SK-N-SH (cell line): Measurements from ENCODE around the gene SLCO4A1. TPM values are rescaled to one million over a fixed set of nuclear protein-coding genes. Genes with fewer than 3 reads are reported as not detected.

Source experiments
- CTCF ChIA-PET: fragments of 300-600, 350-600 bp; formaldehyde crosslinking; extraction: SDS; loops from one replicate; lab custom pipeline; 2021; lab: Yijun Ruan, JAX
- POLR2A ChIA-PET: fragments of 350-600 bp; sonication (Branson Sonifier 250); formaldehyde crosslinking; extraction: SDS; loops from one replicate; lab custom pipeline; 2020; ENCODE audit warnings: antibody characterized with exemption, inconsistent platforms; lab: Yijun Ruan, JAX
- DNase-seq: peaks from one replicate; pipeline ENCODE4 v3.0.0; 2012
- H2AFZ ChIP-seq: fragments of 200-600 bp; sonication (generic); 2 replicates; pipeline ENCODE4 v1.8.1; 2016; ENCODE audit warnings: antibody characterized with exemption, mild to moderate bottlenecking, low read depth
- H3F3A ChIP-seq: fragments of 200-600 bp; sonication (generic); replicated peaks from 2 replicates; pipeline ENCODE3; 2016; ENCODE audit warnings: antibody characterized with exemption, mild to moderate bottlenecking; ENCODE audit not compliant: insufficient read depth
- H3K27ac ChIP-seq, 2 experiments: fragments of 200-500 bp in 1 of 2; fragments of 200-600 bp in 1 of 2; sonication (Bioruptor generic) in 1 of 2; sonication (generic), shearing (Covaris generic) in 1 of 2; 2 replicates each; pipeline versions ENCODE4 v1.5.1 to v1.6.1; 2014 to 2016; ENCODE audit warnings: low read depth in 2 of 2, inconsistent platforms in 1 of 2, low read length in 1 of 2, mild to moderate bottlenecking in 1 of 2, mixed read lengths in 1 of 2
- H3K27me3 ChIP-seq: fragments of 200-600 bp; sonication (generic), shearing (Covaris generic); 2 replicates; pipeline ENCODE4 v1.6.1; 2016; ENCODE audit warnings: mixed run types; ENCODE audit not compliant: insufficient read depth
- H3K36me3 ChIP-seq, 2 experiments: fragments of 200-500 bp in 1 of 2; fragments of 200-600 bp in 1 of 2; sonication (Bioruptor generic) in 1 of 2; sonication (generic) in 1 of 2; replicated peaks in 1 of 2; 2 replicates each; pipeline versions ENCODE3 to v1.5.1; 2014 to 2016; ENCODE audit warnings: low read length in 1 of 2, mild to moderate bottlenecking in 1 of 2; ENCODE audit not compliant: insufficient read depth in 2 of 2, control insufficient read depth in 1 of 2
- H3K4me1 ChIP-seq, 2 experiments: fragments of 200-500 bp in 1 of 2; fragments of 200-600 bp in 1 of 2; sonication (Bioruptor generic) in 1 of 2; sonication (generic), shearing (Covaris generic) in 1 of 2; 2 replicates each; pipeline versions ENCODE4 v1.5.1 to v1.6.1; 2014 to 2016; ENCODE audit warnings: low read depth in 1 of 2, low read length in 1 of 2, mixed run types in 1 of 2; ENCODE audit not compliant: insufficient read depth in 2 of 2, control insufficient read depth in 1 of 2
- H3K4me2 ChIP-seq: fragments of 200-600 bp; sonication (generic), shearing (Covaris generic); 2 replicates; pipeline ENCODE4 v1.6.1; 2017; ENCODE audit warnings: mixed run types
- H3K4me3 ChIP-seq, 2 experiments: fragments of 200-500 bp in 1 of 2; fragments of 200-600 bp in 1 of 2; sonication (Bioruptor generic) in 1 of 2; sonication (generic), shearing (Covaris generic) in 1 of 2; 2 replicates each; pipeline versions ENCODE4 v1.5.1 to v1.8.1; 2014 to 2016; ENCODE audit warnings: low read depth in 2 of 2, inconsistent platforms in 1 of 2, low read length in 1 of 2, mild to moderate bottlenecking in 1 of 2, mixed read lengths in 1 of 2, moderate library complexity in 1 of 2
- H3K79me2 ChIP-seq: fragments of 200-600 bp; sonication (generic); 2 replicates; pipeline ENCODE4 v1.8.1; 2017; ENCODE audit warnings: mild to moderate bottlenecking; ENCODE audit not compliant: insufficient read depth
- H3K9ac ChIP-seq: fragments of 200-600 bp; sonication (generic); 2 replicates; pipeline ENCODE4 v1.6.1; 2017; ENCODE audit warnings: mixed run types
- H3K9me2 ChIP-seq: fragments of 200-600 bp; sonication (generic); 2 replicates; pipeline ENCODE4 v1.6.1; 2017; ENCODE audit warnings: mixed run types
- H3K9me3 ChIP-seq: fragments of 200-600 bp; sonication (generic); 2 replicates; pipeline ENCODE4 v1.6.1; 2017; ENCODE audit warnings: mixed run types, mild to moderate bottlenecking, moderate library complexity
- H4K20me1 ChIP-seq: fragments of 200-600 bp; sonication (generic); 2 replicates; pipeline ENCODE4 v1.6.1; 2017; ENCODE audit warnings: mild to moderate bottlenecking, mixed run types; ENCODE audit not compliant: insufficient read depth
- CHD2 ChIP-seq: fragments of 150-350 bp; IDR thresholded peaks from 2 replicates; pipeline ENCODE4 v1.6.1; 2018; ENCODE audit warnings: low read length; ENCODE audit not compliant: partially characterized antibody
- EP300 ChIP-seq, 2 experiments: IDR thresholded peaks; 2 replicates each; pipeline versions ENCODE4 v1.4.0 to v1.6.1; 2012; ENCODE audit warnings: borderline replicate concordance in 1 of 2, low read depth in 1 of 2, low read length in 1 of 2
- FOSL2 ChIP-seq: IDR thresholded peaks from 2 replicates; pipeline ENCODE4 v1.4.0; 2012; ENCODE audit warnings: low read depth, mild to moderate bottlenecking, moderate library complexity, borderline replicate concordance
- FOXJ3 ChIP-seq: sonication (generic); formaldehyde crosslinking; IDR thresholded peaks from 2 replicates; pipeline ENCODE4 v1.5.1; 2020; ENCODE audit warnings: mild to moderate bottlenecking, missing genetic modification reagents
- FOXM1 ChIP-seq: IDR thresholded peaks from 2 replicates; pipeline ENCODE4 v1.4.0; 2012; ENCODE audit warnings: low read depth, mild to moderate bottlenecking
- MAX ChIP-seq: IDR thresholded peaks from 2 replicates; pipeline ENCODE4 v1.4.0; 2012; ENCODE audit warnings: low read depth
- NFIC ChIP-seq: IDR thresholded peaks from 2 replicates; pipeline ENCODE4 v1.4.0; 2012; ENCODE audit warnings: borderline replicate concordance
- POLR2AphosphoS5 ChIP-seq: IDR thresholded peaks from 2 replicates; pipeline ENCODE4 v1.6.1; 2012; ENCODE audit warnings: low read depth, low read length
- RCOR1 ChIP-seq: fragments of 150-350 bp; IDR thresholded peaks from 2 replicates; pipeline ENCODE4 v1.6.1; 2017; ENCODE audit warnings: antibody characterized with exemption, low read length
- REST ChIP-seq: IDR thresholded peaks from 2 replicates; pipeline ENCODE4 v1.6.1; 2012; ENCODE audit warnings: mild to moderate bottlenecking, low read depth, low read length, moderate library complexity
- RFX5 ChIP-seq: IDR thresholded peaks from 2 replicates; pipeline ENCODE4 v1.6.1; 2012; ENCODE audit warnings: mild to moderate bottlenecking, improper control_type of control experiment, low read length
- SIN3A ChIP-seq: IDR thresholded peaks from 2 replicates; pipeline ENCODE4 v1.6.1; 2012; ENCODE audit warnings: low read depth, mild to moderate bottlenecking, low read length, moderate library complexity, borderline replicate concordance
- TCF12 ChIP-seq: IDR thresholded peaks from 2 replicates; pipeline ENCODE4 v1.4.0; 2012
- USF1 ChIP-seq: IDR thresholded peaks from 2 replicates; pipeline ENCODE4 v1.4.0; 2012; ENCODE audit warnings: low read depth, borderline replicate concordance
- ZBTB33 ChIP-seq: IDR thresholded peaks from 2 replicates; pipeline ENCODE4 v1.4.0; 2012; ENCODE audit warnings: low read depth, borderline replicate concordance
- WGBS: methylation state at CpG from one replicate; pipeline ENCODE4 v1.1.6; 2017; ENCODE audit warnings: low lambda C conversion rate; 5-methylcytosine and 5-hydroxymethylcytosine counted together
- polyA plus RNA-seq, 3 experiments: library from polyadenylated mRNA; depleted of rRNA; stranded (reverse); fragments of >200 nt; gene quantifications; 2 replicates each; pipeline ENCODE4 v1.2.3, GENCODE V29; 2012
- TF ChIP-seq, protein P1 (sequence below): IDR thresholded peaks from 2 replicates; pipeline ENCODE4; 2012

The SLCO4A1 gene
- polyA plus RNA-seq, 1 of the 3 experiments (the other 2 are of a cell fraction) = 0.33 TPM

GRCh38 chr20:62702895-62703852, 60.9 kb downstream of the SLCO4A1 start (continued):
- peak; percentile 73; the same call in 1 of the 2 replicates for TF ChIP-seq POLR2AphosphoS5
- TF ChIP-seq FOXM1 = no peak
- TF ChIP-seq NFIC = peak; percentile 80
- no peak for TF ChIP-seq ZBTB33
- TF ChIP-seq RCOR1 = no peak
- TF ChIP-seq SIN3A = peak; percentile 79; the same call in 1 of the 2 replicates
- no peak for TF ChIP-seq FOXJ3 (CRISPR knock-in tag)
- TF ChIP-seq CHD2 = no peak
- TF ChIP-seq, protein P1, sequence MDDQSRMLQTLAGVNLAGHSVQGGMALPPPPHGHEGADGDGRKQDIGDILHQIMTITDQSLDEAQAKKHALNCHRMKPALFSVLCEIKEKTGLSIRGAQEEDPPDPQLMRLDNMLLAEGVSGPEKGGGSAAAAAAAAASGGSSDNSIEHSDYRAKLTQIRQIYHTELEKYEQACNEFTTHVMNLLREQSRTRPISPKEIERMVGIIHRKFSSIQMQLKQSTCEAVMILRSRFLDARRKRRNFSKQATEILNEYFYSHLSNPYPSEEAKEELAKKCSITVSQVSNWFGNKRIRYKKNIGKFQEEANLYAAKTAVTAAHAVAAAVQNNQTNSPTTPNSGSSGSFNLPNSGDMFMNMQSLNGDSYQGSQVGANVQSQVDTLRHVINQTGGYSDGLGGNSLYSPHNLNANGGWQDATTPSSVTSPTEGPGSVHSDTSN = peak; percentile 94
- TF ChIP-seq RFX5 = no peak

- CTCF ChIA-PET = interaction anchor here (1.0 to 5.0 kb wide), 5 partner anchors 14 to 200 kb away, joined by 3 to 31 read pairs (median 3); no protein-coding TSS in a partner anchor
- H3K9me3 ChIP-seq = no peaks in the 10 kb centered on the region
- peaks cover 19 to 27% of the 10 kb centered on the region in 2 experiments; a peak in 3 of 4 replicates for H3K4me1 ChIP-seq
- peaks cover 7% of the 10 kb centered on the region; the same call in 1 of the 2 replicates for H3K27me3 ChIP-seq
- H3K9me2 ChIP-seq = no peaks in the 10 kb centered on the region
- peak overlapping the region; percentile 64 for H3K4me2 ChIP-seq
- peaks cover 15% of the 10 kb centered on the region for H3F3A ChIP-seq
- DNase-seq = no peak
- H3K79me2 ChIP-seq = no peaks in the 10 kb centered on the region
- H3K9ac ChIP-seq = peak overlapping the region; percentile 46; the same call in 1 of the 2 replicates
- H4K20me1 ChIP-seq = no peaks in the 10 kb centered on the region
- 53% methylated on average over 5 of the region's 5 CpGs for WGBS
- peak overlapping the region; percentile 30 to 92; a peak in 3 of 4 replicates for H3K27ac ChIP-seq
- H3K4me3 ChIP-seq = 0 out of 4 replicates have a peak overlapping the region, but pooled peaks of 1 of the 2 experiments have one; percentile 30
- POLR2A ChIA-PET = no interaction called here
- H3K36me3 ChIP-seq = no peaks in the 10 kb centered on the region
- no peak overlapping the region for H2AFZ ChIP-seq
- TF ChIP-seq POLR2AphosphoS5 (no peak), EP300 (IDR thresholded peaks at IDR 0.05; ENCODE audit: borderline replicate concordance in 1 of 2, low read depth in 1 of 2, low read length in 1 of 2) (no peak), USF1 (no peak), TCF12 (no peak), MAX (no peak), REST (no peak), NFIC (no peak), FOSL2 (no peak)
These were observed 61.5 kb downstream of the SLCO4A1 start for GRCh38 chr20:62703853-62704228.
